GM12865 (cell line): Measurements from ENCODE around the gene ADK.

Source experiments
- DNase-seq: peaks from one replicate; pipeline ENCODE4 v3.0.0; 2010; ENCODE audit warnings: low read depth
- H3K4me3 ChIP-seq: 2 replicates; pipeline ENCODE4 v1.5.1; 2011; ENCODE audit warnings: mild to moderate bottlenecking, low read depth, low read length, control low read depth
- CTCF ChIP-seq: IDR thresholded peaks from 2 replicates; pipeline ENCODE4 v1.5.1; 2011; ENCODE audit warnings: low read length, control low read depth, low read depth, inconsistent platforms; ENCODE audit not compliant: insufficient read depth; ENCODE audit errors: missing control alignments

The ADK gene

GRCh38 chr10:74194545-74194944 is 43.5 kb downstream of the ADK start:
- TF ChIP-seq CTCF = no peak
- no peak for DNase-seq
- H3K4me3 ChIP-seq = no peak overlapping the region

DNA sequence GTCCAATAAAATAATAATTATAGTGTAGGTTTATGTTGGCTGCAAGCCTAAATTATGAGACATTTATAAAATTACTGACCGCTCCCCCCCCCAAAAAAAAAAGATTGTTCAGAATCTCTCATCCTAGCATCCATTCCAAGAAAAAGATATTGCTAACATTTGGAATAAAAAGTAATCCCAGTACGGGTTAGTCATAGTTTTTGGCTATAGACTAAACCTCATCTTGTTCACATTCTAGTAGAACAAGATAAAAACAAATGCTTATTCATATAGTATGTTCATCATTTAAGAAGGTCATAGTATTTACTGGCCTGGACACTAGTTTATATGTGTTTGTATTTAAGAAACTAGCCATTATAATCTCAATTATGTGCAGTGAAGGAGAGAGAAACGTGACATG is 44.0 kb downstream of the ADK start:
- no peak overlapping the region for H3K4me3 ChIP-seq
- no peak for DNase-seq
- TF ChIP-seq CTCF = no peak

DNA sequence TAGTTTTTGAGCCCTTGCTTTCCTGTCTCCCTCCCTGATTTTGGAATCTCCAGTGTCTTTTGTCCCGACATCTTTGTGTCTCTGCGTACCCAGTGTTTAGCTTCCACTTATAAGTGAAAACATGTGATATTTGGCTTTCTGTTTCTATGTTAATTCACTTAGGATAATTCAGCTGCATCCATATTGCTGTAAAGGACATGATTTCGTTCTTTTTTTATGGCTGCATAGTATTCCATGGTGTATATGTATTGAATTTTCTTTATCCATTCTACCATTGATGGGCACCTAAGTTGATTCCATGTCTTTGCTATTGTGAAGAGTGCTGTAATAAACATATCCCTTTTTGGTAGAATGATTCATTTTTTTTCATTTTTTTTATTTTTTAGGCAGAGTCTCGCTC is 48.3 kb downstream of the ADK start:
- TF ChIP-seq CTCF = no peak
- H3K4me3 ChIP-seq = no peak overlapping the region
- no peak for DNase-seq

DNA sequence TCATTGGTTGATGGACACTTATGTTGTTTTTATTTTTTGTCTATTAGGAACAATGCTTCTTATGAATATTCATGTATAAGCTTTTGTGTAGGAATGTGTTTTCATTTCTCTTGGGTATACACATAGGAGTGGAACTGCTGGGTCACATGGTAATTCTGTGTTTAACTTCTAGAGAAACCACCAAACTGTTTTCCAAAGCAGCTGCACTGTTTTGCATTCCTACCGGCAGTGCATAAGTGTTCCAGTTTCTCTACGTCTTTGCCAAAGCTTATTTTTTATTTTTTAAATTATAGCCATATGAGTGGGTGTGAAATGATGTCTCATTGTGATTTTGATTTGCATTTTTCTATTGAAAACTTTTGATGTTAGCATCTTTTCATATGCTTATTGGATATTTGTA is 51.3 kb downstream of the ADK start:
- TF ChIP-seq CTCF = no peak
- DNase-seq = no peak
- no peak overlapping the region for H3K4me3 ChIP-seq

DNA sequence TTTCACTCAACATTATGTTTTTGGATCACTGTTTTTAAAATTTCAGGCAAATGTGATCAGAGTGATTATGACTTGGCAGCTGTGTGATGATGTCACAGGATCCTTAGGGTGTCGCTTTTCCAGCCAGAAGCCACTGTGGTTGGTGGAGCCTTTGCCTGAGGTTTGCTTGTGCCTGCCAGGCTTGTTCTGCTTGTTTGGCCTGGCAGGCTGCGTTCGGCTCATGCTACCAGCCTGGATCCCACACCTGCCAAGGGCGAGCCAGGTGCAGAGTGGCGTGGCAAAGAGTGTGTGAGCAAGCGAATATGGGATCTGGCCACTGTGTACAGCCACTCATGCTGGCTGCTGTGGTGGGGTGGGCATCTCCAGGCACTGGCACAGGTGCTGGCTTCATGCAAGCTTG is 55.7 kb downstream of the ADK start:
- no peak overlapping the region for H3K4me3 ChIP-seq
- no peak for DNase-seq
- no peak for TF ChIP-seq CTCF

DNA sequence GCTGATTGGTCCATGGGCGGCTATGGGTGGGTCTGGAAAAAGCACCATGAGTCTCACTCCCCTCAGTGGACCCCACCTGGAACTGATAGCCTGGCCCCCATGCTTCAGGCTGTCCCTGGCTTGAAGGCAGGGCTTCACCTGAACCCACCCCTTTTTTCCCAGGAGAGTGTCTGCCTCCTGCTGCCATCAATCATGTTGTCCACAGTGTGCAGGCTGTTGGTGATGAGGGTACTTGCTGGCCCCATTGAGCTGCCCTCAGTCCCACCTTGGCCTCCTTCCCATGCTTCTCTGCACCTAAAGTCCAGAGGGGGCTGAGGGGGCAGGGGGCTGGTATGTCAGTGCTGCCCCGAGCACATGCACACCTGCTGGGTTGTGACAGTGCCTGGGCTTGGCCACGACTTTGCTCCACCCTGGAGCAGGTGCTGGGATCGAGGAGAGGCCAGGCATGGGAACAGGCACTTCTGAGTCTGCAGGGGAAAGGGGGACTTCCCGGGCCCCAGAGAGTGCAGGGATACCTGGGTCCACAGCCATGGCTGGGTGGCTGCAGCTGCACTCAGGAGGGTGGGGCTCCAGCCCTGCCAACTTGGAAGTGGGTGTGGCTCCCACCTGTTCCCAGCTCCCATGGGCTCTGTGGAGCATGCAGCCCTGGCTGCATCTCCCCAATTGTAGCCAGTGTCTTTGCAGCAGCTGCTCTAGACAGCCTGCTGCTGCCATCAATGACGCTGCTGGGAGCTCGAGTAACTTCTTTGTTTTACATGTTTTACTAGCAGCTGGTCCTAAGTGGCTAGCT is 56.9 kb downstream of the ADK start:
- H3K4me3 ChIP-seq = no peak overlapping the region
- TF ChIP-seq CTCF = no peak
- DNase-seq = no peak

DNA sequence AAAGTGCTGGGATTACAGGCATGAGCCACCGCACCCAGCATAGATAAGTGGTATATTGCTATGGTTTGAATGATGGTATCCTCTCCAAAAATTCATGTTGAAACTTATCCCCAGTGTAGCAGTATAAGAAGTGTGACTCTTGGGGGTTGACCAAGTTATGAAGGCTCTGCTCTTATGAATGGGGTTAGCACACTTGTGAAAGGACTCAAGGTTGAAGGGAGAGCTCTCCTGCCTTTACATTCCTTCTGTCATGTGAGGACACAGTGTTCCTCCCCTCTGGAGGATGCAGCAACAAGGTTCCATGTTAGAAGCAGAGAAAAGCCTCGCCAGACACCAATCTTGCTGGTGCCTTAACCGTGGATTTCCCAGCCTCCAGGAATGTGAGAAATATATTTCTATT is 58.0 kb downstream of the ADK start:
- TF ChIP-seq CTCF = no peak
- no peak overlapping the region for H3K4me3 ChIP-seq
- DNase-seq = no peak
